BE2C (cell line): ENCODE data around the gene LRRC7.
"Not testable (repeated sequence)": the region's sequence is repeated elsewhere in the genome, so short reads cannot be mapped to it uniquely, and the experiment has no call there.

ENCODE experiments used
- DNase-seq: peaks from one replicate; pipeline ENCODE4 v3.0.0-alpha.2; 2020
- H3K27me3 ChIP-seq: fragments of 250-450 bp; sonication (Bioruptor Pico); 2 replicates; pipeline ENCODE4 v1.5.1; 2020; ENCODE audit warnings: mild to moderate bottlenecking
- H3K36me3 ChIP-seq: fragments of 250-450 bp; sonication (Bioruptor Pico); 2 replicates; pipeline ENCODE4 v1.5.1; 2020; ENCODE audit warnings: mild to moderate bottlenecking
- H3K4me1 ChIP-seq: fragments of 250-450 bp; sonication (Bioruptor Pico); 2 replicates; pipeline ENCODE4 v1.5.1; 2020
- H3K4me3 ChIP-seq: 2 replicates; pipeline ENCODE4 v1.5.1; 2011; ENCODE audit warnings: low read depth, low read length
- H3K9me3 ChIP-seq: fragments of 250-450 bp; sonication (Bioruptor Pico); 2 replicates; pipeline ENCODE4 v1.5.1; 2020
- TF ChIP-seq, protein P1 (sequence below): IDR thresholded peaks from 2 replicates; pipeline ENCODE4 v1.5.1; 2012; ENCODE audit warnings: mild to moderate bottlenecking, low read depth, low read length

The LRRC7 gene

DNA sequence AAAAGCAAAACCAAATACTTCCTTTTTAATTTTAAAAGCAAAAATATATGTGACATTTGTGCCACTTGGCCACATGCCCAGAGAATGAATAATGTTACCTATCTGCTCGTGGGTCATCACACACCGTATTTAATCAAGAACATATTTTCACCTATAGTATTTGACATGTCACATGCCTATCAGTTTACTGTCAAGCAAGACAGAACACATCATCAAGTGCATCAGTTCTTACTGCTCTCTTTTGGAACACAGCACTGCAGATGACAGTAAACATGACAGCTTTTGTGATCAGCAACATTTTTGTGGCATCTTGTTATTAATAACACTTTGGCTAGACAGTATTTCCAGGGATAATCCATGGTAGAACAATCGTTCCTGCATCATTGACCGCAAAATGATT lies 134.4 kb downstream of the LRRC7 start:
- TF ChIP-seq, protein P1, sequence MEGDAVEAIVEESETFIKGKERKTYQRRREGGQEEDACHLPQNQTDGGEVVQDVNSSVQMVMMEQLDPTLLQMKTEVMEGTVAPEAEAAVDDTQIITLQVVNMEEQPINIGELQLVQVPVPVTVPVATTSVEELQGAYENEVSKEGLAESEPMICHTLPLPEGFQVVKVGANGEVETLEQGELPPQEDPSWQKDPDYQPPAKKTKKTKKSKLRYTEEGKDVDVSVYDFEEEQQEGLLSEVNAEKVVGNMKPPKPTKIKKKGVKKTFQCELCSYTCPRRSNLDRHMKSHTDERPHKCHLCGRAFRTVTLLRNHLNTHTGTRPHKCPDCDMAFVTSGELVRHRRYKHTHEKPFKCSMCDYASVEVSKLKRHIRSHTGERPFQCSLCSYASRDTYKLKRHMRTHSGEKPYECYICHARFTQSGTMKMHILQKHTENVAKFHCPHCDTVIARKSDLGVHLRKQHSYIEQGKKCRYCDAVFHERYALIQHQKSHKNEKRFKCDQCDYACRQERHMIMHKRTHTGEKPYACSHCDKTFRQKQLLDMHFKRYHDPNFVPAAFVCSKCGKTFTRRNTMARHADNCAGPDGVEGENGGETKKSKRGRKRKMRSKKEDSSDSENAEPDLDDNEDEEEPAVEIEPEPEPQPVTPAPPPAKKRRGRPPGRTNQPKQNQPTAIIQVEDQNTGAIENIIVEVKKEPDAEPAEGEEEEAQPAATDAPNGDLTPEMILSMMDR, result no peak
- no peak overlapping the region for H3K4me3 ChIP-seq
- no peak for DNase-seq
- H3K4me1 ChIP-seq, result no peaks in the 10 kb centered on the region
- H3K9me3 ChIP-seq, result no peaks in the 10 kb centered on the region
- H3K36me3 ChIP-seq, result no peaks in the 10 kb centered on the region
- H3K27me3 ChIP-seq, result no peaks in the 10 kb centered on the region

DNA sequence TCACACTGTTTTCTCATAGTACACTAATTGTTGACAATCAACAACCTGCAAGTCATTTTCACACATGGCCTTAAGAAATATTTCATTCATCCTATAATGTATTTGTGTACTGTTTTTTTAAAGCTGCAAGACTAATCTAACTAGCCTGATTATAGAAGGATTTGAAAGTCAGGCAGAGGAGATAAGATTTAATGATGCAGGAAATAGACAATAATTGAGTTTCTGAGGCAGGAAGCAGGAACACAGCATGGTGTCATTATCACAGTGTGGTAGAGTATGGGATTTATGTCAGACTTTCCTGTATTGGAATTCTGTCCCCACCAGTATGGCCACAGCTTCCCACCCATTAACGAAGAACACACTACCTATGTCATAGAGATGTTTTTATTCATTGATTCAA lies 138.8 kb downstream of the LRRC7 start:
- Histone ChIP-seq H3K4me1 (no peaks in the 10 kb centered on the region), H3K4me3 (no peak overlapping the region), H3K9me3 (no peaks in the 10 kb centered on the region), H3K36me3 (no peaks in the 10 kb centered on the region), H3K27me3 (no peaks in the 10 kb centered on the region)
- TF ChIP-seq, protein P1, result no peak
- no peak for DNase-seq

DNA sequence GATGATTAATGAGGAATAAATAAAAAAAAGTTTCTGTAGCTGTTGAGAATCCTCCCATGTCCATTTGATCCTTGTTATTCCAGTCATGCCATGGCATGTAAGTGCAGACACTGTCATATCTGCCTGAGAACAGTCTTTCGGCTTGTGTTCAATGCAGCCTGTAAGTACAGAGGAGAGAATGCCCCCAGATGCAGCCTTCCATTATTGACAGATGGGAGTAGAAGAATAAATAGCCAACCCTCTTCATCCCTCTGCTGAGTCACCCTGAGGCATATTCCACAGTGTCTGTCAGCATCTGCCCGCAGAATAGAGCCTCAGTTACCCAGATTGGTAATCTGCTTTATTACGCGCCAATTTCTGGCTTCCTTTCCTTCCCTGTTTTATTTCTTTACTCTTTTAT lies 139.4 kb downstream of the LRRC7 start:
- H3K27me3 ChIP-seq, result no peaks in the 10 kb centered on the region
- no peaks in the 10 kb centered on the region for H3K4me1 ChIP-seq
- no peaks in the 10 kb centered on the region for H3K36me3 ChIP-seq
- H3K4me3 ChIP-seq, result no peak overlapping the region
- no peaks in the 10 kb centered on the region for H3K9me3 ChIP-seq
- TF ChIP-seq, protein P1, result no peak
- DNase-seq, result no peak

DNA sequence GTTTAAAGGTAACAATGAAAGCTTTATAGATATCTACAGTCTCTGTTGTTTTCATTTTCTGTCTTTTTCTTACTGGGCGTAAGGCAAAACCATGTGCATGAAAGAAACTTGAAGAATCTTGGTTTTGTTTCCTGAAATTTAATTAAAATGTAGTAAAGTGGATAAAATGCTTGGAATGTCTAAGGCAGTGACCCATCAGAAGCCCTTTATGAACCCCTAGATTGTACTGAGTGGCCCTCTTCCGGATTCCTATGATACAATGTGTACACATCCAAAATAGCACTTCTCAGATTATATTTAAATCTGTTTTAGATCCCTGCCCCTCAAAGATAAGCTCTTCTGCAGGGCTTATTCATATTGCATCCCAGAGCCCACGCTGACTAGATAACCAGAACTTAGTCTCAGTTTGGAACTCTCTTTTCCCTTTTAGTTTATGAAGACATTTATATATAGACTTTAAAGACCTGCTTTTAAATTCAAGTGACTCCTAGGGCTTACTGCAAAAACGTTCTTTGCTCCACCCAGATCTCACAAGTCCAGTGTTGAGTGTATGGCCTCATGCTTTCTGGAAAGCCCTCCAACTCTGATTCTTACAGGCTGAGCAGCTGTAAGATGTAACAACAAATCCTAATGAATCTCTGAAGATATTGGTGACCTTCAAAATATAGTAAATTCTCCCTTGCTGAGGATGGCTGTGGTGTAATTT lies 142.9 kb downstream of the LRRC7 start:
- Histone ChIP-seq H3K36me3 (no peaks in the 10 kb centered on the region), H3K27me3 (no peaks in the 10 kb centered on the region), H3K9me3 (no peaks in the 10 kb centered on the region), H3K4me3 (no peak overlapping the region), H3K4me1 (no peaks in the 10 kb centered on the region)
- DNase-seq, result no peak
- TF ChIP-seq, protein P1, result no peak

DNA sequence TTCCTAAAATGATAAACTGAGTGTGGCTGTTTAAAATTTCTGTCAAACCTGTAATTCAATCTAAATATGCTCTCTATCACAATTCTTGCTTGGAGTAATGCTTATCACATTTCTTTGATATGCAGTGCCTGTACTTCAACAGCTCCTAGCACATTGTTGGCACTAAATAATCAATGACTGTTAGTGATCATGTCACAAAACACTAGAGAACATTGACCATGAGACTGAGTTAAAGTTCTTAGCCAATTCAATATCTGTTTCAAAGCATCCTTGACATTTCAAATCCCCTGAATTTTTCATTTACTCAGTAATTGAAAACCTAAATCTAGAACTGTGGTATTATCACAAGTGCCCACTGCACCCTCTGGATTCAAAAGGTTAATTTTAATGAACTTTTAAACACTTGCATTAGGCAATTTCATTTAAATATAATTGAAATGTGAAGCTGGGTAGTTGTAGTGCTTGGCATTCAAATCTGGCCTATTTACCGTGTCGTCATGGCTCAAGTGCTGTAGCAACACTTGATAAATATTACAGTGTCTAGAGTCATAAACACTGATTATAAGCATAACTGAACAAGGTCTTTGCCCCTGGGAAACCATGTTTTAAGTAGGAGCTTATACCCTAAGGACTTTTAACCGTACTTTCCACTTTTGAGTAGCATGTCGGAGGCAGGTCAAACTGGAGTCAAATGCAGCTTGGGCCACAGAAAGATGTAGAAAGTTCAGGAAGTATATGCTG lies 143.6 kb downstream of the LRRC7 start:
- Histone ChIP-seq H3K36me3 (no peaks in the 10 kb centered on the region), H3K27me3 (no peaks in the 10 kb centered on the region), H3K4me1 (no peaks in the 10 kb centered on the region), H3K4me3 (no peak overlapping the region), H3K9me3 (no peaks in the 10 kb centered on the region)
- DNase-seq, result no peak
- TF ChIP-seq, protein P1, result no peak

DNA sequence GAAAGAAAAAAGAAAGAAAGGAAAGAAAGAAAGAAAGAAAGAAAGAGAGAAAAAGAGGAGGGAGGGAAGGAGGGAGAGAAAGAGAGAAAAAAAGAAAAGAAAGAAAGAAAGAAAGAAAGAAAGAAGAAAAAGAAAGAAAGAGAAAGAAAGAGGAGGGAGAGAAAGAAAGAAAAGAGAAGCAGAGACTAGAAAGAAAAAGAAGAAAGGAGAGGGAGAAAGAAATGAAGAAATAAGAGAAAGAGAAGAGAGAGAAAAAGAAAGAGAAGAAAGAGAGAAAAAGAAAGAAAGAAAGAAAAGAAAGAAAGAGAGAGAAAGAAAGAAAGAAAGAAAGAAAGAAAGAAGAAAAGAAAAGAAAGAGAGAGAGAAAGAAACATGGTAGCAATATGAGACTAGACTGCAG lies 150.1 kb downstream of the LRRC7 start:
- not testable (repeated sequence) for H3K36me3 ChIP-seq, H3K4me3 ChIP-seq, H3K9me3 ChIP-seq, H3K27me3 ChIP-seq, H3K4me1 ChIP-seq, DNase-seq
